EH (cell line): ENCODE data around the gene FLVCR1.
"Not testable (repeated sequence)": the region's sequence is repeated elsewhere in the genome, so short reads cannot be mapped to it uniquely, and the experiment has no call there.

Experiments used
- DNase-seq: peaks from one replicate; pipeline ENCODE4 v3.0.0-alpha.2; 2015; ENCODE audit warnings: low read depth

FLVCR1 gene

DNA sequence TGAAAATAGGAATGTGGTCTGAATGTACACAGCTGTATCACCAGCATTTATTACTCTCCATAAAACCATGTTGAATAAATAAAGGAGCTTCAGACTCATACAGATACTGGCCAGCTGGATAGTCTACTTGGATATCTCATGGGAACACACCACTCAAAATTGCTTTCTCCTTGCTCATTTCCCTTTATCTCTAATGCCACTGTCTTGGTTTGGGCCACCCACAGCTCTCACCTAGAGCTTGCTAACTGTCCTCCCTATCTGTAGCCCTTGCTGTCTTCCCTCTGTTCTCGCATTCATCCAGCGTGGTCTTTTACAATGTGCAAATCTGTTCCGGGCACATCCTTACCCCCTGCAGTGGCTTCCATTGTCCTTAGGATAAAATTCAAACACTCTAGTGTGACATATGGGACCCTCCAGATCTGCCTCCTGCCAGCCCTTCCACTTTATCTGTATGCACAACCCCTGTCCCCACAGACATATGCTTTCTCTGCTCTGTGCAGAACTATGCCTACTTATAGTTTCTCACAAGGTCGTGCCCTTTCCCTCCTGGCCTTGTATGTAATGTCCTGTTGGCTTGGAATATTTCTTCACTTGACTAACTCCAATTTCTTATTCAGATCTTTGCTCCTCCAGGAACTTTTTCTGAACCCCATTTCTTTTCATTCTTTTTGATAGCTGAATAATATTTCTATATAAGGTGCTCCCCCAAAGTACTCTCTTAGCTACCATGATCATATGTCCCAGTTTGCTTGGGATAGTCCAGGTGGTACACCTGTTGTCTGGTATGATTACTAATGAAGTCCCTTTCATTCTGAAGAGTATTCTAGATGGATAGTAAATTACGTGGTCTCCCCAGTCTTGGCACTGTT, 2.9 kb downstream of the FLVCR1 start:
- DNase-seq, result peak; percentile 49

DNA sequence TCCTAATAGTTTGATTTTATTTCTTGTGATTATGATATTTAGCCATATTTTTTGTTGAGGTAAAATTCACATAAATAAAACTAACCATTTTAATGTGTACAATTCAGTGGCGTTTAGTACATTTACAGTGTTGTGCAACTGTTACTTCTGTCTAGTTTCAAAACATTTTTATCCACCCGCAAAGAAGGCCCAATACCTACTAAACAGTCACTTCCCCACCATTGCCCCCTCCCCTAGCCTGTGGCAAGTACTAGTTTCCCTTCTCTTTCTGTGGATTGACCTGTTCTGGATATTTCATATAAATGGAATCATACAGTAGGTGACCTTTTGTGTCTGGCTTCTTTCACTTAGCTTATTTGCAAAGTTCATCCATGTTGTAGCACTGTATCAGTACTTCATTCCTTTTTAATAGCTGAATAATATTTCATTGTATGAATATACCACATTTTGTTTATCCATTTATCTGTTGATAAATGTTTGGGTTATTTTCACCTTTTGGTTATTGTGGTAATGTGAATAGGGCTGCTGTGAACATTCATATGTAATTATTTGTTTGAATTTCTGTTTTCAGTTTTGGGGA, 4.1 kb downstream of the FLVCR1 start:
- no peak for DNase-seq

DNA sequence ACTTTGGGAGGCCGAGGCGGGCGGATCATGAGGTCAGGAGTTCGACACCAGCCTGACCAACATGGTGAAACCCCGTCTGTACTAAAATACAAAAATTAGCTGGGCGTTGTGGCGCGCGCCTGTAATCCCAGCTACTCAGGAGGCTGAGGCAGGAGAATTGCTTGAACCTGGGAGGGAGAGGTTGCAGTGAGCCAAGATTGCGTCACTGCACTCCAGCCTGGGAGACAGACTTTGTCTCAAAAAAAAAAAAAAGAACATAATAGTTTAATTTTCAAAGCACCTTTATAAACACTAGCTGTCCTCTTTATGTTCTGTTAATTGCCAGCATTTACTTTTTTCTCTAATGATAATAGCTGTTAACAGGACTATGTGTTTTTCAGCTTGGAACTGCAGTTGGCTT, 5.3 kb downstream of the FLVCR1 start:
- DNase-seq, result not testable (repeated sequence)

DNA sequence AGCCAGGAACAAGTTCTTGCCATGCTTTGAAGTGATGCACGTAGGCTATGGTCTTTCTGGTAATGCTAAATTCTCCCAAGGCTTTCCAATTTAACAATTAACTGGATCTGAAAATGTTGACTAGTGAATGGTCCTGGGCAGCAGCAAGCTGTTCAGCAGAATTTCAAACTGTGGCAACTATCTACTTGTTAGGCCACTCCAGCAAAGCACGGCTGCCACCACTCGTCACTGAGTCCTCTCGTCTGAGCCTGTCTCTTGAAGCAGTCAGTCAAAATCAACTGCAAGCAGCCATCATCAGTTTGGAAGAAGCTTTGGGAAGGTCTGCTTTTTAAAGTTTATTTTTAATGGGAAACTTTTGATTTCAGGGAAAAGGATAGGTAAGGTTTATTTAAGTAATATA, 6.1 kb downstream of the FLVCR1 start:
- DNase-seq, result no peak

DNA sequence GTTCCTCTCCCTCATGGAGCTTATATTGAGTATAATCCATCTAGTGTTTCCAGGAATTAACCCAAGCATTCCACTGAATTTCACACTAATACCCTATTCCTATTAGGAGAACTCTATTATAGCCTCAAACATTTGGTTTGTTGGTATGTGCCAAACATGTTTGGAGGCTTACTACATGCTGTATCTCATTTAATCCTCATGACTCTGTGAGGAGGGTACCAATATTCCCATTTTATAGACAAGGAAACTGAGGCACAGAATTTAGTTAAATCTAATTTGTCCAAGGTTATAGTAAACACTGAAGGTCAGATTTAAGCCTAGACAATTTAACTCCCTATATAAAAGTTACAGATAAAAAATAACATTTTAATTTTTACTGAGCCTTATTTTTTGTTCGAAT, 9.1 kb downstream of the FLVCR1 start:
- no peak for DNase-seq

DNA sequence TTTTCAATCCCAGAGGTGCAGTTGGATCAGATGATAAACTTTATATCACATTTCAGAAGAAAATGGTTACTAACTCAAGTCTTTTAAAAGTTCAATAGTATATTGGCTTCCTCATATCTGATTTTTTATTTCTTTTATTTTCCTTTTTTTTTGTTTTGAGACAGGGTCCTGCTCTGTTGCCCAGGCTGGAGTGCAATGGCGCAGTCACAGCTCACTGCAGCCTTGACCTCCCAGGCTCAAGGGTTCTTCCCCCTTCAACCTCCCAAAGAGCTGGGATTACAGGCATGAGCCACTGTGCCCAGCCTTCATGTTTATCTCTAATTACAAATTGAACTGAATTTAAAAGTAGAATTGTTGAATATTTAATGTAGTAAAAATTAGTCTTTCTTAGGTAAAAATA, 13.9 kb downstream of the FLVCR1 start:
- no peak for DNase-seq

DNA sequence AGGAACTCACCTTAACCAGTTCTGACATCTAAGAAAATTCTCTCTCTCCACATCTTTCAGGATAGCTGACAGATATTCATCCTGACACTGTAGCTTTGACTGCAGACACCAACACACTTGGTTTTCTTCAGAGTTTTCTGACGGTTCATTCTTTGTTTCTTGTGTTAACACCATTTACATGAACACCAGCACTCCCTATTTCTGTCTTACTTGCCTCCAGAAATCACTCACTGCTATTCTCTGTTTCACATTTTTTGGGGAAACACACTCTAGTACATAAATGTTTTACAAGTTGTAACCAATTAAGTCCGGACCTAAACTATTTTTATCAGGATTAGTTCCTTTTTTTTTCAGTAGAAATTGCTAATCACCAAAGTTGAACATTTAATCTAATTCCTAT, 15.4 kb downstream of the FLVCR1 start:
- DNase-seq, result no peak

DNA sequence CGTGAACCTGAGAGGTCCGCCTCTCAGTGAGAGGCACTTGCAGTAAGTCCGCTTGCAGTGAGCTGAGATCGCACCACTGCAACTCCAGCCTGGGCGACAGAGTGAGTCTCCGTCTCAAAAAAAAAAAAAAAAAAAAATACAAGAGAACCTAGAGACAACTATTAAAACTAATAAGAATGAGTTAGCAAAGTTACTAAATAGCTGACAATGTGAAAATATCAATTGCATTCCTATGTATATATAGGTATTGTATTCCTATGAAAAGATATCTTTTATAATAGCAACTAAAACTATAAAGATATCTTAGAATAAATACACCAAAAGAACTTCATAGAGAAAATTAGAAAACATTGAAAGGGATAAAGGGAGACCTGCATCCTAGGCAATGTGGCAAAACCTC, 20.3 kb downstream of the FLVCR1 start:
- no peak for DNase-seq

DNA sequence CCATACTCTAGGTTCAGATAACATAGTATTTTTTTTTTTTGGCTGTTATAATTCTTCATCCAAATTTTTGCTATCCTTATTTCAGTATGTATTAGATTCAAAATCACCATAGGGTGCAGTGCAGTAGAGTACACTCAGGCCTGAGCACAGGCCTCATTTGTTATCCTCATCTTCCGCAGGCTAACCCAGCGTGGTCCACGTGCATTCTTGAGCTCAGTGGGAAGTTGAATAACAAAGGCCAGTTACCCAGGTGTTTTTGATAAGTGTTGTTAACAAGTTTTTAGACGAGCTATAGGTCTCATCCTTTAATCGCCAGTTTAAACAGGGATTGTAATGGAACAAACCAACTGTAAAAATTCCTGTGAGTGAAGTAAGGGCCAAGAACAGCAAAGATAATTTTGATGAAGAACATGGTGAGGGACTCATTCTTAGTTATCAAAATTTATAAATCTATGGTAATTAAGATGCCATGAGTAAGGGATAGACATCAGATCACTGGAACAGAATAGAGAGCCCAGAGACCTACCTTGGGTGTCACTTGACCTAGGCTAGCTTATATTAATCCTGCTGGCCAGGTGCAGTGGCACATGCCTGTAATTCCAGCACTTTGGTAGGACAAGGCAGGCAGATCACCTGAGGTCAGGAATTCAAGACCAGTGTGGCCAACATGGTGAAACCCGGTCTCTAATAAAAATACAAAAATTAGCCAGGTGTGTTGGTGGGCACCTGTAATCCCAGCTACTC, 22.0 kb downstream of the FLVCR1 start:
- no peak for DNase-seq

DNA sequence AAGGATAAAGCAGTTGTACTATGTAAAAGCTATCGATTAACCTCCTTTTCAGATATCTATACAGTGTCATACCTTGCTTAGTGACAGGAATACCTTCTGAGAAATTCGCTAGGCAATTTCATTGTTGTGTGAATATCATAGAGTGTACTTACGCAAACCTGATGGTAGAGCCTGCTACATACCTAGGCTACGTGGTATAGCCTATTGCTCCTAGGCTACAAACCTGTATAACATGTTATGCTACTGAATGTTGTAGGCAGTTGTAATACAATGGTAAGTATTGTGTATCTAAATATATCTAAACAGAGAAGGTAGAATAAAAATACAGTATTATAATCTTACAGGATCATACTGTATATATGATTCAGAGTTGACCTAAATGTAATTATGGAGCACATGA, 26.5 kb downstream of the FLVCR1 start:
- DNase-seq, result no peak

DNA sequence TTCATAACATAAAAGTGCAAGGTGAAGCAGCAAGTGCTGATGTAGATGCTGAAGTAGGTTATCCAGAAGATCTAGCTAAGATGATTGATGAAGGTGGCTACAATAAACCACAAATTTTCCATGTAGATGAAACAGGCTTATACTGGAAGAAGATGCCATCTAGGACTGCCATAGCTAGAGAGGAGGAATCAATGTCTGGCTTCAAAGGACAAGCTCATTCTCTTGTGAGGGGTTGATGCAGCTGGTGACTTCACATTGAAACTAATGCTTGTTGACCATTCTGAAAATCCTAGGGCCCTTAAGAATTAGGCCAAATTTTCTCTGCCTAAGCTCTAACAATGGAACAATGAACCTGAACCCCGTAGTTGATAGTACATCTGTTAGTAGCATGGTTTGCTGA, 34.0 kb downstream of the FLVCR1 start:
- DNase-seq, result no peak

DNA sequence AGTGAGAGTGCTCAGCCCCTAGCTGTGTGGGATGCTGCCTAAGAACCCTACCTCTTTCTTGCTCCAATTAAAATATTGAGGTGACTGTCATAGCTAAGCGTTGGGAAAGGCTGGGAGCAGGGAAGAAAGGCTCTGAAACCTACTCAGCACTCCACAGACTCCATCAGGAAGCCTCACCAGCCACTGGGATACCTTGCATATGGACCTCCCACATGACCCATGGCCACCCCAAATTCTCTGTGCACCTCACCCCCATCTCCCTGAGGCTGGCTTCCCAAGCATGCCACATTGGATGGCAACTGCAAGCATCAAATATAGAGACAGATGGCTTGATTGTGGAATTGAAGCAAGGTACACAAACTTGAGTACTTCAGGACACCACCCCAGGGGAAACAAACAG, 41.8 kb downstream of the FLVCR1 start:
- no peak for DNase-seq

DNA sequence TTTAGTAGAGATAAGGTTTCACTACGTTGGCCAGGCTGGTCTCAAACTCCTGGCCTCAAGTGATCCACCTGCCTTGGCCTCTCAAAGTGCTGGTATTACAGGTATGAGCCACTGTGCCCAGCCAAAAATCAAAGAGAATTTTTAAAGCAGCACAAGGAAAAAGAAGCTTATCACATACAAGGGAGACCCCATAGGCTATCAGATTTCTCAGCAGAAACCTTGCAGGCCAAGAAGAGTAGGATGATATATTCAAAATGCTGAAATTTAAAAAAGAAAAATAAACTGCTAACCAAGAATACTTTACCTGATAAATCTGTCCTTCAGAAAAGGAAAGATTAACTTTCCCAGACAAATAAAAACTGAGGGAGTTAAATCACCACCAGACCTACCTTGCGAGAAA, 43.2 kb downstream of the FLVCR1 start:
- no peak for DNase-seq

DNA sequence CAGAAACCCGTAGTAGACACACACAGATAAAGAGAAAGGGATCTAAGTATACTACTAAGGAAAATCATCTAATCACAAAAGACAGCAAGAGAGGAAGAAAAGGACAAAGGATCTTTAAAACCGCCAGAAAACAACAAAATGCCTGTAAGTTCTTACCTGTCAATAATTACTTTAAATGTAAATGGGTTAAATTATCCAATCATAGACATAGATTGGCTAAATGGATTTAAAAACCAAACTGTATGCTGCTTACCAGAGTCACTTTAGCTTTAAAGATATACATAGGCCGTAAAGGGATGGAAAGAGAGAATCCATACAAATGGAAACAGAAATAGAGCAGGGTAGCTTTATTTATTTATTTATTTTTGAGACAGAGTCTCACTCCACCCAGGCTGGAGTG, 44.0 kb downstream of the FLVCR1 start:
- DNase-seq, result no peak

DNA sequence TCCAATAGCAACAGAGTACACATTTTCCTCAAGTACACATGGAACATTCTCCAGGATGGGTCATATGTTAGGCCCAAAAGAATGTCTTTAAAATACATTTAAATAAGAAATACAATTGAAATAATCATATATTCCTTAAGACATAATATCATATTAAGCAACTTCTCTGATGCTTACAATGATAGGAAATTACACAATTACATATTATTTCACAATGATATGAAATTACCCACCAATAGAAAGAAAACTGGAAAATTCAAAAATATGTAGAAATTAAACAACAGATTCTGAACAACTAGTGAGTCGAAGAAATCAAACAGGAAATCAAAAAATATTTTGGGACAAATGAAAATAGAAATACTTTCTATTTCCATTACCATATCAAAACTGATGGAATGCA, 45.6 kb downstream of the FLVCR1 start:
- no peak for DNase-seq

DNA sequence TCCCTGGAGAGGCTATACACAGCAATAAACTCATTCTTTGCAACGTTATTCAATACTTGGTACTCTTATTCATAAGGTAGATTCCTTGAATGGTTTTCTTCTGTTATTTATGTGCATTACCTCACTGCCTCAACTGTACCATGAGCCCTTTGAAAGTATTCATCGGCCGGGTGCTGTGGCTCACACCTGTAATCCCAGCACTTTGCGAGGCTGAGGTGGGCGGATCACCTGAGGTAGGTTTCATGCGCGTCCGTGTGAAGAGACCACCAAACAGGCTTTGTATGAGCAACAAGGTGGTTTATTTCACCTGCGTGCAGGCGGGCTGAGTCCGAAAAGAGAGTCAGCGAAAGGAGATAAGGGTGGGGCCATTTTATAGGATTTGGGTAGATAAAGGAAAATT, 50.0 kb downstream of the FLVCR1 start:
- DNase-seq, result not testable (repeated sequence)

DNA sequence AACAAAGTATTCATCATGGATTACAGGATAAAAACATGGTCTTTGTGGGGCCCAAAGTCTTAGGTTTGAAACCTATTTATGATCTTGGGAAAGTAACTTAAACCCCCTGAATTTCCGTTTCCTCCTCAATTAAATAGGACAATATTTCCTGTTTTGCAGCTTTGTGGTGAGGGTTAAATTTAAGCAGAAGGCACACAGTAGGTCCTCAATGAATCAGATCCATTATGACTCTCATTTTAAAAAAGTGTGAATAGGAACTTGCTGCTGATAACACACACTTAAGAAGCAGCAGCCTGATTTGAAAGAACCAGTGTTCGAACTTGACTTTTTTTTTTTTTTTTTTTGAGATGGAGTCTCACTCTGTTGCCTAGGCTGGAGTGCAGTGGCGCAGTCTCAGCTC, 50.9 kb downstream of the FLVCR1 start:
- DNase-seq, result no peak

DNA sequence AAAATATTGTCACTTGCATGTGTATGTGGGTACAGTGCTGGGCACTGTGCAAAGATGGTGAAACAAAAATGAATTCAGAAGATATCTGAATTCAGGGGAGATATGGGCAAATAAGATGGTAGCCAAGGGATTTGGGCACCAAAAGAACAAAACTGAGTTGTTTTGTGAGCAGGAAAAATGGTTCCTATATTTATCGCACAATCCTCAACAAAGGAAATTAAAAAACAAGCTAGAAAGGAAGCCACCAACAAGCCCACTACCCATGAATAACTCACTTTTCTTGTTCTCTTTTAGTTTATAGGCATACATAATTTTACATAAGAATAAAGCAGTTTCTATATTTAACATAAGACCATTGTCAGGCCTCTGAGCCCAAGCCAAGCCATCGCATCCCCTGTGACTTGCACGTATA, 51.6 kb downstream of the FLVCR1 start:
- no peak for DNase-seq

DNA sequence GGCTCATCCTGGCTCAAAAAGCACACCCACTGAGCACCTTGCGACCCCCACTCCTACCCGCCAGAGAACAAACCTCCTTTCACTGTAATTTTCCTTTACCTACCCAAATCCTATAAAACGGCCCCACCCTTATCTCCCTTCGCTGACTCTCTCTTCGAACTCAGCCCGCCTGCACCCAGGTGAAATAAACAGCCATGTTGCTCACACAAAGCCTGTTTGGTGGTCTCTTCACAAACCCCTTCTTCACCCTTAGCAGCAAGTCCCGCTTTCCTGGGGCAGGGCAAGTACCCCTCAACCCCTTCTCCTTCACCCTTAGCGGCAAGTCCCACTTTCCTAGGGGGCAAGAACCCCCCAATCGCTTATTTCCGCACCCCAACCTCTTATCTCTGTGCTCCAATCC, 52.1 kb downstream of the FLVCR1 start:
- not testable (repeated sequence) for DNase-seq

DNA sequence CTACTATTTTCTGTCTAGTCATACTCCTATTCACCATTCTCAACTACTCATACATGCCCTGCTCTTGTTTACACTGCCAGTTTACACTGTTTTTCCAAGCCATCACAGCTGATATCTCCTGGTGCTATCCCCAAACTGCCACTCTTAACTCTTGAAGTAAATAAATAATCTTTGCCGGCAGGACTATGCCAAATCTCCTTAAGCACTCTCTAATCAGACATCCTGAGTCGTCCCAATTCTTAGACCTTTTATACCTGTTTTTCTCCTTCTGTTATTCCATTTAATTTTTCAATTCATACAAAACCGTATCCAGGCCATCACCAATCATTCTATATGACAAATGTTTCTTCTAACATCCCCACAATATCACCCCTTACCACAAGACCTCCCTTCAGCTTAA, 55.6 kb downstream of the FLVCR1 start:
- not testable (repeated sequence) for DNase-seq

DNA sequence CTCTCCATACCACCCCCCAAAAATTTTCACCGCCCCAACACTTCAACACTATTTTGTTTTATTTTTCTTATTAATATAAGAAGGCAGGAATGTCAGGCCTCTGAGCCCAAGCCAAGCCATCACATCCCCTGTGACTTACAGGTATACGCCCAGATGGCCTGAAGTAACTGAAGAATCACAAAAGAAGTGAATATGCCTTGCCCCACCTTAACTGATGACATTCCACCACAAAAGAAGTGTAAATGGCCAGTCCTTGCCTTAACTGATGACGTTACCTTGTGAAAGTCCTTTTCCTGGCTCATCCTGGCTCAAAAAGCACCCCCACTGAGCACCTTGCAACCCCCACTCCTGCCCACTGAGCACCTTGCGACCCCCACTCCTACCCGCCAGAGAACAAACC, 56.0 kb downstream of the FLVCR1 start:
- DNase-seq, result not testable (repeated sequence)

DNA sequence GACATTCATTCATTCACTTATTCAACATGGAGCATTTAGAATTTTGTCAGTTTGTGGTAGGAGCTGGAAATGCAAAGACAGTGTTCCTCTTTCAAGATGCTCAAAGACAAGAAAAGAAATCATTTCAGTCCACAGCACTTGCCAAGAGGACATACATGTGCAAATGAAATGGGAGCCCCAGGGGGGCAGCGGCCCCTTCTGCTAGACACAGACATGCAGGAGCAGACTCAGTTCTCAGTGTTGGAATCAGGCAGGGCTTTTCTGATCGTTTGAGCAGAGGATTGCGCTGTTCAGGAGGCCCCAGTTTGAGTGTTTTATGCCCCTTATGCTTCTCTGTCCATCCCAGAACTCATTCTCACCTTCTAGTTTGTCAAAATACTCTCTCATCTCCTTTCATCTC, 56.7 kb downstream of the FLVCR1 start:
- no peak for DNase-seq
